ENCODE results near the gene SETD1A. TPM values are rescaled to one million over a fixed set of nuclear protein-coding genes. Genes with fewer than 3 reads are reported as not detected.
A peak's percentile ranks its signal among the peaks of the same experiment; 100 is the strongest.

The SETD1A gene
- total and polyA plus RNA-seq, 2 of the 4 experiments (the other 2 are of a cell fraction) = 0.54 to 5.8 TPM

- no peaks in the 10 kb centered on the region for H3K27me3 ChIP-seq (ENCODE audit: control insufficient read depth, insufficient read depth, low read length)
- no peak overlapping the region for H3K14ac ChIP-seq (replicated peaks; ENCODE audit: low read depth, low read length)
- H2AK5ac ChIP-seq (ENCODE audit: low read depth, low read length) = 0 out of 2 replicates have a peak overlapping the region, but pooled peaks have one; percentile 36
- H3K9me3 ChIP-seq (ENCODE audit: control insufficient read depth, insufficient read depth, low read length) = no peaks in the 10 kb centered on the region
- TF ChIP-seq RFX5 (IDR thresholded peaks at IDR 0.05; ENCODE audit: low read depth, low read length) (no peak), MAZ (IDR thresholded peaks at IDR 0.05; ENCODE audit: borderline replicate concordance, low read depth, low read length) (no peak), SMC3 (IDR thresholded peaks at IDR 0.05; ENCODE audit: low read depth, low read length) (no peak), BHLHE40 (IDR thresholded peaks at IDR 0.05; ENCODE audit: low read depth, low read length) (no peak)
- TF ChIP-seq, protein P1, sequence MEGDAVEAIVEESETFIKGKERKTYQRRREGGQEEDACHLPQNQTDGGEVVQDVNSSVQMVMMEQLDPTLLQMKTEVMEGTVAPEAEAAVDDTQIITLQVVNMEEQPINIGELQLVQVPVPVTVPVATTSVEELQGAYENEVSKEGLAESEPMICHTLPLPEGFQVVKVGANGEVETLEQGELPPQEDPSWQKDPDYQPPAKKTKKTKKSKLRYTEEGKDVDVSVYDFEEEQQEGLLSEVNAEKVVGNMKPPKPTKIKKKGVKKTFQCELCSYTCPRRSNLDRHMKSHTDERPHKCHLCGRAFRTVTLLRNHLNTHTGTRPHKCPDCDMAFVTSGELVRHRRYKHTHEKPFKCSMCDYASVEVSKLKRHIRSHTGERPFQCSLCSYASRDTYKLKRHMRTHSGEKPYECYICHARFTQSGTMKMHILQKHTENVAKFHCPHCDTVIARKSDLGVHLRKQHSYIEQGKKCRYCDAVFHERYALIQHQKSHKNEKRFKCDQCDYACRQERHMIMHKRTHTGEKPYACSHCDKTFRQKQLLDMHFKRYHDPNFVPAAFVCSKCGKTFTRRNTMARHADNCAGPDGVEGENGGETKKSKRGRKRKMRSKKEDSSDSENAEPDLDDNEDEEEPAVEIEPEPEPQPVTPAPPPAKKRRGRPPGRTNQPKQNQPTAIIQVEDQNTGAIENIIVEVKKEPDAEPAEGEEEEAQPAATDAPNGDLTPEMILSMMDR (conservative IDR thresholded peaks at IDR 0.05; ENCODE audit: low read depth, low read length) = no peak
- TF ChIP-seq, protein P2, sequence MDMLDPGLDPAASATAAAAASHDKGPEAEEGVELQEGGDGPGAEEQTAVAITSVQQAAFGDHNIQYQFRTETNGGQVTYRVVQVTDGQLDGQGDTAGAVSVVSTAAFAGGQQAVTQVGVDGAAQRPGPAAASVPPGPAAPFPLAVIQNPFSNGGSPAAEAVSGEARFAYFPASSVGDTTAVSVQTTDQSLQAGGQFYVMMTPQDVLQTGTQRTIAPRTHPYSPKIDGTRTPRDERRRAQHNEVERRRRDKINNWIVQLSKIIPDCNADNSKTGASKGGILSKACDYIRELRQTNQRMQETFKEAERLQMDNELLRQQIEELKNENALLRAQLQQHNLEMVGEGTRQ (IDR thresholded peaks at IDR 0.05; ENCODE audit: low read depth, low read length) = no peak
- H3K9ac ChIP-seq (ENCODE audit: low read depth, low read length) = no peak overlapping the region
- no peak overlapping the region for H3K4me3 ChIP-seq (ENCODE audit: insufficient read depth, low read depth, low read length)
- WGBS, 2 experiments (ENCODE audit: extremely low coverage in 2 of 2, insufficient read length in 1 of 2) = 70% methylated on average over 1 of the region's 2 CpGs; no CpG with 5 or more reads in 1 of the 2 experiments
- H3K4me1 ChIP-seq (ENCODE audit: control insufficient read depth, insufficient read depth, low read length) = peaks cover 25% of the 10 kb centered on the region
- H2BK20ac ChIP-seq (ENCODE audit: low read depth, low read length) = no peak overlapping the region
- H2AFZ ChIP-seq (replicated peaks; ENCODE audit: low read length, poor library complexity) = no peak overlapping the region
- CTCF ChIA-PET = no interaction called here
- H3K27ac ChIP-seq (ENCODE audit: insufficient read depth, low read length) = no peak overlapping the region
- BruUV-seq (replicated peaks) = no TSS peak
- no peak overlapping the region for H3K18ac ChIP-seq (ENCODE audit: low read depth, low read length)
- POLR2A ChIA-PET (ENCODE audit: unreplicated experiment) = interaction anchor here (0.5 kb wide), 1 partner anchor 176 kb away, joined by 4 read pairs; no protein-coding TSS in a partner anchor
- intact Hi-C loops (cut with micrococcal nuclease) (no loop called here), dilution Hi-C loops (cut with HindIII; ENCODE audit: low sequenced_read_pairs, unreplicated experiment) (no loop called here), in situ Hi-C loops (cut with MboI; ENCODE audit: low sequenced_read_pairs) (no loop called here)
- no peak overlapping the region for H4K8ac ChIP-seq (ENCODE audit: low read depth in 2 of 2, low read length in 2 of 2)
- H2BK120ac ChIP-seq (ENCODE audit: low read depth, low read length) = no peak overlapping the region
- H2BK5ac ChIP-seq (ENCODE audit: low read depth, low read length, poor library complexity, severe bottlenecking) = no peak overlapping the region
- no peak overlapping the region for H3K4me2 ChIP-seq (ENCODE audit: low read depth, low read length)
- 0 out of 2 replicates have a peak, but pooled peaks cover 5% of the 10 kb centered on the region for H3K9me1 ChIP-seq (ENCODE audit: insufficient read depth, low read length)
- no peaks in the 10 kb centered on the region for H4K20me1 ChIP-seq (ENCODE audit: insufficient read depth, low read length)
- 0 out of 2 replicates have a peak overlapping the region, but pooled peaks have one; percentile 21 for H3K4ac ChIP-seq (ENCODE audit: low read depth, low read length)
- H3K79me1 ChIP-seq (ENCODE audit: low read depth in 1 of 2, low read length in 2 of 2) = peaks cover 2 to 33% of the 10 kb centered on the region in 2 experiments; a peak in 3 of 4 replicates
- DNase-seq (no peak), ATAC-seq (ENCODE audit: low read depth) (no peak)
- H4K91ac ChIP-seq (ENCODE audit: insufficient read depth, low read depth, low read length) = no peak overlapping the region
- H2BK15ac ChIP-seq (ENCODE audit: low read depth, low read length) = no peak overlapping the region
- no peak overlapping the region for H4K5ac ChIP-seq (ENCODE audit: low read depth, low read length)
- H3K23ac ChIP-seq (ENCODE audit: low read depth, low read length) = peak overlapping the region; percentile 51; the same call in 1 of the 2 replicates
- H3K36me3 ChIP-seq (ENCODE audit: control insufficient read depth, insufficient read depth, low read length) = no peaks in the 10 kb centered on the region
- no peak overlapping the region for H3K56ac ChIP-seq (ENCODE audit: extremely low read depth, insufficient read depth, low read length)
- H2AK9ac ChIP-seq (replicated peaks; ENCODE audit: low read depth, low read length, poor library complexity) = no peak overlapping the region
Measured at GRCh38 chr16:31004658-31005057, 47.1 kb downstream of the SETD1A start.

All from IMR-90 (cell line).